ENCODE measurements around the gene KDM5A.
"Not testable (repeated sequence)": the region's sequence is repeated elsewhere in the genome, so short reads cannot be mapped to it uniquely, and the experiment has no call there.

Gene KDM5A

DNA sequence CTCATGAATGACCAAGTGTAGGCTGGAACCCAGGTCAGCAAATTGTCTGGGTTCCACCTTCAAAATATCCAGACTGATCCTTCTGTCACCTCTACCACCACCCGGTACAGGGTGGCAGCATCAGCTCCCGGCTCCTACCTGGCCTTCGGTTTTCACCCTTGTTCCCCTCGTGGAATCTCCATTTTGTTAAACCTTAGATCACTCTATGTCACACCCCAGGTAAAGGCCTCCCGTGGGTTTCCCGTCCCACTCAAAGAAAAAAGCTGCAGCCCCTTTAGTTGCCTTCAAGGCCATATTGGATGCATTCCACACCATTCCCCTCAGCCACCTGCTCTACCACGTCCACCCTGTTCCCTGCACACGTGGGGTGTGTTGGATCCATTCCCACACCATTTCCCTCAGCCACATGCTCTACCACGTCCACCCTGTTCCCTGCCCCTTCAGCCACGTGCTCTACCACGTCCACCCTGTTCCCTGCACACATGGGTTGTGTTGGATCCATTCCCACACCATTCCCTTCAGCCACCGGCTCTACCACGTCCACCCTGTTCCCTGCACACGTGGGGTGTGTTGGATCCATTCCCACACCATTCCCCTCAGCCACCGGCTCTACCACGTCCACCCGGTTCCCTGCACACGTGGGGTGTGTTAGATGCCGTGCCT, 150.3 kb downstream of the KDM5A start:
- no peak for DNase-seq (ENCODE audit: low read depth)

DNA sequence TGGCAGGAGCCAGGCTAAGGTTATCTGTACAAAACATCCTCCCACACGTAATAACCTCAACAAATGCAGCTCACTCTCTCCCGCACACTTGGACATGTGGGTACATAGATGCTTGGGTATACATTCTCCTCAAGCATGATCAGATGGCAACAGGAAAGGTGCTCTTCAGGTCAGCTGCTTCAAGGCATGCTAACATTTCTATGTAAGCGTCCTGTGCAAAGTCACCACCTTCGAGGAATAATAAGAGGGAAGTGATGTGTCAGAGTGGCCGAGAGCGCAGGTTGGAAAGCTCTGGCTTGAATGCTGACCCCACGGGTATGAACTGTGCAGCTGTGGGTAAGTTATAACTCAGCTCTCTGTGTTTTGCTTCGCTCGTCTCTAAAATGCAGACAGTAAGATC, 151.0 kb downstream of the KDM5A start:
- no peak for DNase-seq (ENCODE audit: low read depth)

DNA sequence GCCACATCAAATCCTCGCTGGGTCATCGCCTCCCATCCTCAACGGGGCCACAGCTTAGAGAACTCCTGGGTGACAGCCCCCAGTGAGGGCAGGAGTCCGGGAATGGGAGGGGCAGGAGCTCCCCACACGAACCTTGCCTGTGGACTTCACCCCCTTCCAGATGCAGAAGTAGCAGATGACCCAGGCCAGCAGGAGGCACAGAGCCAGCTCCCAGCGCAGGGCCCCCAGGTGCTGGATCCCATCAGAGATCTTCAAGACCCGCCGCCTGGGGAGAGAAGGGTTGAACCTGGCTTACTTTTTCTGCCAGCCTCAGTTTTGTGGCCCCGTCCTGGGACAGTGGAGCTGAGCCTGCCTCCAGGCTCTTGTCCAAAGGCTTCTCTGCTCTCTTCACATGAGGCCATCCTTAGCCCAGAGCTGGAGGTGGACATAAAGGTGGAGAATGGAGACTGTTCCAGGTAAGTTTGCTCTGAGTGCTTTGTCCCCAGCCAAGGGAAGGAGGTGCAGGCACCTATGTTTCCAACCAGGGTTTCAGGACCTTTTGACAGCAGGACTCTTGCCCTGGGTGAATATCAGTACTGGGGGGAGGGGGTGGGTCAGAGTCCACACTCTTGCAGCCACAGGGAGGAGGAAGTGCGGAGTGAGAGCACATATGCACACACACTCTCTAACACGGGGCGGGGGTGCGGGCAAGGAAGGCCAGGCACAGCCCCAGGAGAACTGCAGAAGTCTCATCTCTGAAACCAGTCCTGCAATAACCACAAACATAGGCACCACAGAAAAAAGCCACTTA, 151.9 kb downstream of the KDM5A start:
- DNase-seq (ENCODE audit: low read depth): no peak

DNA sequence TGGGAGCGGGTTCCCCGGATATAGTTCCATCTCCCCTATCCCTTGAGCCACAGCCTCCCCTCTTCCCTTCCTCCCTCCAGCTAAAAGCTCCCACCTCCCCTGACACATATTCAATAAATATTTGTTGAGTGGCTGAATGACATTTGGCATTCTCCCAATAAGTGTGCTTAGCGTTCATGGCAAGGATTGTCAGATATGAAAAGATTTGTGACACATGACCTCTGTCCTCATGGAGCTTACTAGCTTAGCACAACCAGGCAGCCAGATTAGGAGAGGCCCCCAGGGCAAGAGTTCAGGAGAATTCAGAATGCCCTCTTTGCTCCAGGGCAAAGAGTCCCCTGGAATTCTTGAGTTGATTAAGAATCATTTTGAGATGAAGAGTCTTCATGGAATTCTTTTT, 152.7 kb downstream of the KDM5A start:
- DNase-seq (ENCODE audit: low read depth): no peak

DNA sequence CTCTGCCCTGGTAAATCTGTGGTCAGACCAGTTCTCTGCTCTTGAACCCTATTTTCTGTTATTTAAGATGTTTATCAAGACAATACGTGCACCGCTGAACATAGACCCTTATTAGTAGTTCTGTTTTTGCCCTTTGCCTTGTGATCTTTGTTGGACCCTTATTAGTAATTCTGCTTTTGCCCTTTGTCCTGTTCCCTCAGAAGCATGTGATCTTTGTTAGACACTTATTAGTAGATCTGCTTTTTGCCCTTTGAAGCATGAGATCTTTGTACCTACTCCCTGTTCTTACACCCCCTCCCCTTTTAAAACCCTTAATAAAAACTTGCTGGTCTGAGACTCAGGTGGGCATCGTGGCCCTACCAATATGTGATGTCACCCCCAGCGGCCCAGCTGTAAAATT, 153.2 kb downstream of the KDM5A start:
- not testable (repeated sequence) for DNase-seq (ENCODE audit: low read depth)

DNA sequence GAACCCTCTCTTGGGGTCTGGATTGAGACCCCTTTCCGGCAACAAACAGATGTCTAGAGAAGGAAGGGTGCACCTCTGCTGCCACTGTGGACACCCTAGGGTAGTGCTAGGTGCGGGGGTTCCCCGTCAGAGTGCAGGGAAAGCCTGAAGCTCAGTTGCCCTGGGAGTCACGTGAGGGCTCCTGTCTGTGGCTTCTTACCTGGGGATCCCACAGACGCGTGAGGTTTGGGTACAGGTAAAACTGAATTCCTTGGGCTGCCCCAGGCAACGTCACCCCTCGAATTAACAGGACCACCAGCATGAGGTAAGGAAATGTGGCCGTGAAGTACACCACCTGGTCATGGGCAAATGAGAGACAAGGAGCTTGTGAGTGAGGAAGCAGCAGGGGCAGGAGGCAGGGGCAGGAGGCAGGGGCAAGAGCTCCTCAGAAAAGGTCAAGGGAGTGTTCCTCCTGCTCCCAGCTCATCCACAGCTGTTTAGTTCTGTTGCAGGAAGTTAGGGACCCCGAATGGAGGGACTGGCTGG, 154.2 kb downstream of the KDM5A start:
- no peak for DNase-seq (ENCODE audit: low read depth)

DNA sequence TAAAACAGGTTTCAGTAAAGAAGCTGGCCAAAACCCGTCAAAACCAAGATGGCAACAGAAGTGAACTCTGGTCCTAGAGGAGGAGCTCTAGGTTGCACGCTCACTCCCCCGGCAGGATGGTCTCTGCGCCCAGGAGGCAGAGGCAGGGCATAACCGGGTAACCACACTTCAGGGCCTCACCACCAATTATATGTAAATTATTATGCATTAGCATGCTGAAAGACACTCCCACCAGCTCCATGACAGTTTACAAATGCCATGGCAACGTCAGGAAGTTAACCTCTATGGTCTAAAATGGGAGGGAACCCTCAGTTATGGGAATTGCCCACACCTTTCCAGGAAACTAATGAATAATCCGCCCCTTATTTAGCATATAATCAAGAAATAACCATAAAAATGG, 155.1 kb downstream of the KDM5A start:
- no peak for DNase-seq (ENCODE audit: low read depth)

DNA sequence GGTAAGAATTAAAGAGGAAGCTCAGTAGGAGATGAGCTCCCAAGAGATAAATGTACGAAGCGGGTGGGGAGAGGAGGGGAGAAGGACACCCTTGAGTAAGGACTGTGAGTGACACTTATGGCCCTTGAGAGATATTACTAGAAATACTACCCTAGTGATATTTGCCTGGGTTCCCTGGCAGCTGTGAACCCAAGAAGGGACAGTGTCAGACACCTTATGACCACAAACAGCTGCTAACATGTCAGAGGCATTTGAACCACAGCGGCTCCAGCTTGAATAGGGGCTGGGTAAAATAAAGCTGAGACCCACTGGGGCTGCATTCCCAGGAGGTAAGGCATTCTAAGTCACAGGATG, 155.5 kb downstream of the KDM5A start:
- no peak for DNase-seq (ENCODE audit: low read depth)

DNA sequence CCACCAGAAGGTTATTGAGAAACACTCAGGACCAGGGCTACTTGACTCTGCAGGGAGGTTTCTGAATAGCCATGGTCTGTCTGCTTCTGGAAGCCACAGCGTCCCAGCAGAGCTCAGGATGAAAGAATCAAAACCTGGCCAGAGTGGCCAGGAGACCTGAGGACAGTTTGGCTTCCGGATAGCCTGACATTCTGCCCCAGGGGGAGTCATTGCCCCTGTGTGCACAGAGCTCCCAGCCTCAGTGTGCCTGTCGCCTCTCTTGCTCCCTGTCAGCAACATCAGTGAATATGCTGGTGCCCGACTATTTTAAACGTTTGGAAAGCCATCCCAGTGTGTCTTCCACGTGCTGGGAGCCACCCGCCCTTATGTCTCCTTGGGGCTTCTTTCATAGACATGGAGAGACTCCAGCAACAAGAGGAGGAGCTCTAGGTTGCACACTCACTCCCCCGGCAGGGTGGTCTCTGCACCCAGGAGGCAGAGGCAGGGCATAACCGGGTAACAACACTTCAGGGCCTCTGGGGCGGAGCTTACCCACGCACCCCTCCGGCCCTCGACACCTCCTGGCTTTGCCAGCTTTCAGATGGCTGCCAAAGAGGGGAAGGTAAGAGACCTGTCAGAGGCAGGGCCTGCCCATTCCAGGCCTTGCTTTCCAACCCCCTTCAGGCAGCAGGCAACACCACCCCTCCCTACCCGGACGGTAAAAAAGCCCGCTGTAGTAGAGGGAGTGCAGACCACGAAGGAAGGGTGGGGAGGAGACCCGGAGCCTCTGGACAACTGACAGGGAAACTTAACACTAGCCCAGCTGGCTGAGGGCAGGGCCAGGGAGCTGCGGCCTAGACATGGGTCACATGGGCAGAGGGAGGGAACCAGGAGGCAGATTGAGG, 156.1 kb downstream of the KDM5A start:
- no peak for DNase-seq (ENCODE audit: low read depth)

DNA sequence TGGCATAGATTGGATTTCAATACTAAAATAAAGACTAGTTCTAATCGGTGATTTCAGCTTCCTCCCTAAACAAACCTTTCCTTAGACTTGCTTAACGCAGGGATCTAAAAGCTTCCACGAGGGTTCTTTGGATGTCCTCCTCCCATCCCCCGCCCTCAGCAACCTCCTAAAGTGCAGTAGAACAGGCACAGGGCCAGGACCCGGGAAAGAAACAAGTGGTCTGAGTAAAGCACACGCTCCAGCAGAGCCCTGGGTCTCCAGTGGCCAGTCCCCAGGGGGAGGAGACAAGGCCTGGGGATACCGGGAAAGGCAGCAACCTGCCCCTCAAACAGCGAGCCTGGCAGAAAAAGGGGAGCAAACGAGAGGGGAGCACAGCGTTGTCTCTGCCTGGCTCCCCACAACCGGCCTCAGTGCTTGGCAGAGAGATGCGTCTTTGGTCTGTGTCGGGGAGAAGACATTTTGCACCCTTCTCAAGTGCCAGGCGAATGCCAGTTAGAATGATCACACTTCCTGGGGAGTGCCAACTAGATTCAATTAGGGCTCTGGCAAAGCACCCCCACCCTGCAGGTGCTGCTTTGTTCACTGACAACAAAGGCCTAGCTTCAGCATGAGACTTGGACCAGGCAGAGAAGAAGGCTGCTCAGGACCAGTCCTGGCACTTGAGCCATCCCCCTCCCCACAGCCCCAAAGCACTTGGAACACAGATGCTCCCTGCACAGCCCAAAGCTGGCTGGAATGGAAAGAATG, 158.0 kb downstream of the KDM5A start:
- DNase-seq (ENCODE audit: low read depth): no peak

Data from T follicular helper cell (primary cell).